Measurements from ENCODE around the gene FIGNL1.

The FIGNL1 gene

DNA sequence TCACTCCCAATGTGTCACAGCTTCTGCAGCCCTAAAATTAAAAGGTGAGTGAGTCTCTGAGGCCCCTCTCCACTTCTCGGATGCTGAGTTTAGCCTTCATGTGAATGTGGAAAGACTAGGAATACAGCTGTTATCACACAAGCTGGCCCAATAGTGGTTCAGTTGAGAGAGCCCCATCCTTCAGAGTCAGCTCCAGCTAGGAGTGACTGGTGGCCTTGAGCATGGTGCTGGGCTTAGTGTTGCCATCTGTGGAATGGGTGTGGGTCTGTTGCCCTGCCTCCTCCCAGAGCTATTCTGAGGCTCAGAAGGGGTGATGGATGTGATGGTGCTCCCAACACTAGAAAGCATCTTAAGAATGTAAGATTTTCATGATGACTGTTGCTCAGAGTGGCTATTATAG lies 55.8 kb downstream of the FIGNL1 start:
- no peak for DNase-seq

All from NCI-H226 (cell line).